Left ventricle myocardium inferior (tissue), 1 donor: ENCODE measurements around the gene RP9. TPM values are rescaled to one million over a fixed set of nuclear protein-coding genes. Genes with fewer than 3 reads are reported as not detected.

ENCODE experiments used
- DNase-seq: peaks from one replicate; pipeline ENCODE4 v3.0.0-alpha.2; 2020
- H3K27ac ChIP-seq: fragments of 200-600 bp; replicated peaks from 2 replicates; pipeline ENCODE4 v1.8.0; 2021
- H3K27me3 ChIP-seq: fragments of 200-600 bp; 2 replicates; pipeline ENCODE4 v1.8.0; 2021; ENCODE audit warnings: low read depth
- H3K36me3 ChIP-seq: fragments of 200-600 bp; 2 replicates; pipeline ENCODE4 v1.8.0; 2021
- H3K4me1 ChIP-seq: fragments of 200-600 bp; 2 replicates; pipeline ENCODE4 v1.8.0; 2021
- H3K4me3 ChIP-seq: fragments of 200-600 bp; 2 replicates; pipeline ENCODE4 v1.8.0; 2021; ENCODE audit warnings: mild to moderate bottlenecking, moderate library complexity
- H3K9me3 ChIP-seq: fragments of 200-600 bp; replicated peaks from 2 replicates; pipeline ENCODE4 v1.8.0; 2021
- CTCF ChIP-seq: fragments of 200-600 bp; IDR thresholded peaks from 2 replicates; pipeline ENCODE4 v1.8.0; 2021; ENCODE audit warnings: antibody characterized with exemption, mild to moderate bottlenecking, borderline replicate concordance
- intact Hi-C: fragments of 100-400 bp; cut with micrococcal nuclease; formaldehyde crosslinking; loops from one replicate; pipeline ENCODE4 v1.11.0; 2022
- total RNA-seq: library from RNA; stranded (reverse); fragmentation: NEBNext Ultra II Directional; extraction: Animal tissue kit (Norgen Biotek cat#: 25700); gene quantifications from one replicate; pipeline ENCODE4 v1.2.1, GENCODE V29; 2021
- donor health status: DM: no; HTN: yes; CAD: no; lungs with severe emphysema.

RP9 gene
- total RNA-seq, 1 donor from 2014 or later, result 20.2 TPM

- peak overlapping the region; percentile 88 for H3K4me3 ChIP-seq
- H3K36me3 ChIP-seq, result no peaks in the 10 kb centered on the region
- H3K27me3 ChIP-seq, result no peaks in the 10 kb centered on the region
- intact Hi-C loops, result no loop called here
- DNase-seq, result peak; percentile 94
- peak overlapping the region; percentile 99 for H3K27ac ChIP-seq
- H3K4me1 ChIP-seq, result peaks cover 47% of the 10 kb centered on the region
- no peak for TF ChIP-seq CTCF
- peaks cover 15% of the 10 kb centered on the region for H3K9me3 ChIP-seq
Measured at GRCh38 chr7:33062782-33063443, 46.3 kb downstream of the RP9 start.

- H3K27ac ChIP-seq, result peak within 1 kb of the TSS; percentile 99
- TF ChIP-seq CTCF, result no peak
- H3K9me3 ChIP-seq, result peaks cover 15% of the 10 kb centered on the region
- H3K4me3 ChIP-seq, result peak within 1 kb of the TSS; percentile 88
- intact Hi-C loops, result no loop called here
- no peaks in the 10 kb centered on the region for H3K36me3 ChIP-seq
- no peaks in the 10 kb centered on the region for H3K27me3 ChIP-seq
- no peak for DNase-seq
- peaks cover 47% of the 10 kb centered on the region for H3K4me1 ChIP-seq
Measured at GRCh38 chr7:33062023-33062781, 47.0 kb downstream of the RP9 start, which contains the start of gene NT5C3A. TSS of gene NT5C3A (minus strand) at chr7:33062776. CDS start at chr7:33062705, 71 bp downstream.

- no peaks in the 10 kb centered on the region for H3K27me3 ChIP-seq
- H3K4me3 ChIP-seq, result peak overlapping the region; percentile 88
- peaks cover 9% of the 10 kb centered on the region for H3K9me3 ChIP-seq
- peak overlapping the region; percentile 99 for H3K27ac ChIP-seq
- intact Hi-C loops, result no loop called here
- peaks cover 5% of the 10 kb centered on the region for H3K36me3 ChIP-seq
- no peak for DNase-seq
- TF ChIP-seq CTCF, result no peak
- peaks cover 47% of the 10 kb centered on the region for H3K4me1 ChIP-seq
Measured at GRCh38 chr7:33061282-33061937, 47.8 kb downstream of the RP9 start.

- Histone ChIP-seq H3K9me3 (no peaks in the 10 kb centered on the region), H3K4me3 (no peak overlapping the region), H3K27me3 (no peaks in the 10 kb centered on the region), H3K36me3 (peaks cover 5% of the 10 kb centered on the region), H3K27ac (no peak overlapping the region), H3K4me1 (peaks cover 48% of the 10 kb centered on the region)
- no peak for DNase-seq
- no peak for TF ChIP-seq CTCF
- intact Hi-C loops, result no loop called here
Measured at GRCh38 chr7:33059635-33060034, 49.6 kb downstream of the RP9 start.

GRCh38 chr7:33055158-33055557 is 54.0 kb downstream of the RP9 start:
- Histone ChIP-seq H3K27ac (no peak overlapping the region), H3K27me3 (no peaks in the 10 kb centered on the region), H3K9me3 (no peaks in the 10 kb centered on the region), H3K4me1 (peaks cover 47% of the 10 kb centered on the region), H3K4me3 (no peak overlapping the region), H3K36me3 (peaks cover 5% of the 10 kb centered on the region)
- DNase-seq, result no peak
- no peak for TF ChIP-seq CTCF
- intact Hi-C loops, result no loop called here
